Measurements from ENCODE around the gene CCDC112.

Gene CCDC112

DNA sequence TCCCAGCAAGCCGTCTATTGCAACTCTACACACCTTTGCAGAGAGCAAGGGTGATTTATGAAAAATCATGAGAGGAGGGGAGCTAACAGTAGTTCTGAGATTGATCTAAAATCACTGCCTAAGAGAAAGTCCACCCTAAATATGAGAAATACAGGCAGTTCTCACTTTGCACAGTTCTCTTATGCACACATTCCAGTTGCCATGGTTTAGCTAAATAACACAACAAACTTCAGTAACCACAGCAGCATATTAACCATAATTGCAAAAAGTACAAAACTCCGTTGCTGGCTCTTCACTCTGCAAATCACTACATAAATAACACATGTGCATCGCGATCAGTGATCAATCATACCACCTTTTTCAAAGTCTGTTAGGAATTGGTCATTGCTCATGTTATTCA lies 64.9 kb downstream of the CCDC112 start:
- Histone ChIP-seq H3K9ac (ENCODE audit: low read depth, low read length) (no peak overlapping the region), H3K27ac (ENCODE audit: low read length) (no peak overlapping the region), H2AFZ (ENCODE audit: low read depth, low read length) (no peak overlapping the region), H3K4me2 (ENCODE audit: insufficient read depth, low read length) (no peak overlapping the region), H3K4me1 (ENCODE audit: insufficient read depth, low read length) (no peaks in the 10 kb centered on the region), H3K36me3 (ENCODE audit: insufficient read depth, low read length) (peaks cover 58% of the 10 kb centered on the region; the same call in 1 of the 2 replicates), H3K4me3 (ENCODE audit: low read depth in 1 of 2, low read length in 2 of 2) (no peak overlapping the region), H3K9me3 (ENCODE audit: insufficient read depth, low read length, severe bottlenecking) (no peaks in the 10 kb centered on the region), H4K20me1 (ENCODE audit: insufficient read depth, low read length) (no peaks in the 10 kb centered on the region), H3K27me3 (ENCODE audit: insufficient read depth, low read length, poor library complexity) (no peaks in the 10 kb centered on the region), H3K79me2 (ENCODE audit: insufficient read depth, low read length) (no peaks in the 10 kb centered on the region; the same call in 1 of the 2 replicates)
- TF ChIP-seq, protein P1, sequence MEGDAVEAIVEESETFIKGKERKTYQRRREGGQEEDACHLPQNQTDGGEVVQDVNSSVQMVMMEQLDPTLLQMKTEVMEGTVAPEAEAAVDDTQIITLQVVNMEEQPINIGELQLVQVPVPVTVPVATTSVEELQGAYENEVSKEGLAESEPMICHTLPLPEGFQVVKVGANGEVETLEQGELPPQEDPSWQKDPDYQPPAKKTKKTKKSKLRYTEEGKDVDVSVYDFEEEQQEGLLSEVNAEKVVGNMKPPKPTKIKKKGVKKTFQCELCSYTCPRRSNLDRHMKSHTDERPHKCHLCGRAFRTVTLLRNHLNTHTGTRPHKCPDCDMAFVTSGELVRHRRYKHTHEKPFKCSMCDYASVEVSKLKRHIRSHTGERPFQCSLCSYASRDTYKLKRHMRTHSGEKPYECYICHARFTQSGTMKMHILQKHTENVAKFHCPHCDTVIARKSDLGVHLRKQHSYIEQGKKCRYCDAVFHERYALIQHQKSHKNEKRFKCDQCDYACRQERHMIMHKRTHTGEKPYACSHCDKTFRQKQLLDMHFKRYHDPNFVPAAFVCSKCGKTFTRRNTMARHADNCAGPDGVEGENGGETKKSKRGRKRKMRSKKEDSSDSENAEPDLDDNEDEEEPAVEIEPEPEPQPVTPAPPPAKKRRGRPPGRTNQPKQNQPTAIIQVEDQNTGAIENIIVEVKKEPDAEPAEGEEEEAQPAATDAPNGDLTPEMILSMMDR (IDR thresholded peaks at IDR 0.05; ENCODE audit: borderline replicate concordance, extremely low read depth, low read length, poor library complexity, severe bottlenecking): no peak
- TF ChIP-seq EZH2 (IDR thresholded peaks at IDR 0.05; ENCODE audit: borderline replicate concordance, low read depth, low read length, severe bottlenecking): no peak
- ATAC-seq (ENCODE audit: insufficient read depth, low read depth) (no peak), DNase-seq (no peak)

DNA sequence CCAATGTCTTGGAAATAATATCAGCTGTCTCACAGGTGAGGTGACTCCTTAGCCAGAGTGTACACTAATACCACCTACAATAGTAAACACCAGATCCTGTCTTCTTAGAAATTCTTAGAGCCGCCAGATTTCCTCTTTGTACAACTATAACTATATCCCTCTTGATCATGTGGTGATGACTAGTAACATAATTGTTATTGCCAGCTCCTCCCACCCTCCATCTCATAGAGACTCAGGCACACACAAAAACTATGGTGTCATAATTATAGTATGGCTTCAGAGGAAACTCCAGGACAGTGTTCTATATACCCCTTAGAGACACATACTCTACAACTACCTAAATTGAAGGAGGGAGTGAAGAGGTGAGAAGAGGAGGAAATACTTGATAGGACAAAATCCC lies 66.8 kb downstream of the CCDC112 start:
- H2AFZ ChIP-seq (ENCODE audit: low read depth, low read length): no peak overlapping the region
- no peaks in the 10 kb centered on the region for H3K9me3 ChIP-seq (ENCODE audit: insufficient read depth, low read length, severe bottlenecking)
- H3K9ac ChIP-seq (ENCODE audit: low read depth, low read length): no peak overlapping the region
- H3K36me3 ChIP-seq (ENCODE audit: insufficient read depth, low read length): peaks cover 55% of the 10 kb centered on the region; the same call in 1 of the 2 replicates
- no peak overlapping the region for H3K27ac ChIP-seq (ENCODE audit: low read length)
- H3K4me1 ChIP-seq (ENCODE audit: insufficient read depth, low read length): no peaks in the 10 kb centered on the region
- no peaks in the 10 kb centered on the region for H4K20me1 ChIP-seq (ENCODE audit: insufficient read depth, low read length)
- no peak overlapping the region for H3K4me3 ChIP-seq (ENCODE audit: low read depth in 1 of 2, low read length in 2 of 2)
- DNase-seq (no peak), ATAC-seq (ENCODE audit: insufficient read depth, low read depth) (no peak)
- H3K27me3 ChIP-seq (ENCODE audit: insufficient read depth, low read length, poor library complexity): no peaks in the 10 kb centered on the region
- TF ChIP-seq EZH2 (IDR thresholded peaks at IDR 0.05; ENCODE audit: borderline replicate concordance, low read depth, low read length, severe bottlenecking): no peak
- TF ChIP-seq, protein P1 (IDR thresholded peaks at IDR 0.05; ENCODE audit: borderline replicate concordance, extremely low read depth, low read length, poor library complexity, severe bottlenecking): no peak
- H3K79me2 ChIP-seq (ENCODE audit: insufficient read depth, low read length): no peaks in the 10 kb centered on the region; the same call in 1 of the 2 replicates
- H3K4me2 ChIP-seq (ENCODE audit: insufficient read depth, low read length): no peak overlapping the region

DNA sequence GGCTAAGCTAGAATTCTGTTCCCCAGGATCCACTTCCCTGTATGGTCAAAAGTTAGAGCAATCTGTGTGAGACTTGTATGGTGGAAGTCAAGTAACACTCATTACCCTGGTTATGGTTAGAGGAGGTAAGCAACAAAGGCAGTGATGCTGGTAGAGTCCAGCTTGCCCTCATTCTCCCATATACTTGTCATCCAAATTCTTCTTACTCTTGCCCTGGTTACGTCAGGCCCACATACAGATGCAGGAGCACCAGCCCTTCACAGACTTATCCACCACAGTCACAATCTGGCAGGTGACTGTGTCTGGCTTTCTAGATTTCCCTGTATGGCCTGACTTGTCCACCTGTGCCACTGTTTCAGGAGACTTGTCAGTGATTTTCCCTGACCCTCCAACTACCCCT lies 69.2 kb downstream of the CCDC112 start:
- H3K4me2 ChIP-seq (ENCODE audit: insufficient read depth, low read length): no peak overlapping the region
- no peak overlapping the region for H3K9ac ChIP-seq (ENCODE audit: low read depth, low read length)
- no peaks in the 10 kb centered on the region for H4K20me1 ChIP-seq (ENCODE audit: insufficient read depth, low read length)
- H3K36me3 ChIP-seq (ENCODE audit: insufficient read depth, low read length): peaks cover 67% of the 10 kb centered on the region
- no peak overlapping the region for H3K27ac ChIP-seq (ENCODE audit: low read length)
- TF ChIP-seq, protein P1 (IDR thresholded peaks at IDR 0.05; ENCODE audit: borderline replicate concordance, extremely low read depth, low read length, poor library complexity, severe bottlenecking): no peak
- no peak for TF ChIP-seq EZH2 (IDR thresholded peaks at IDR 0.05; ENCODE audit: borderline replicate concordance, low read depth, low read length, severe bottlenecking)
- H3K9me3 ChIP-seq (ENCODE audit: insufficient read depth, low read length, severe bottlenecking): no peaks in the 10 kb centered on the region
- no peaks in the 10 kb centered on the region for H3K4me1 ChIP-seq (ENCODE audit: insufficient read depth, low read length)
- H3K27me3 ChIP-seq (ENCODE audit: insufficient read depth, low read length, poor library complexity): no peaks in the 10 kb centered on the region
- H3K79me2 ChIP-seq (ENCODE audit: insufficient read depth, low read length): no peaks in the 10 kb centered on the region; the same call in 1 of the 2 replicates
- no peak overlapping the region for H3K4me3 ChIP-seq (ENCODE audit: low read depth in 1 of 2, low read length in 2 of 2)
- DNase-seq: no peak
- no peak for ATAC-seq (ENCODE audit: insufficient read depth, low read depth)
- no peak overlapping the region for H2AFZ ChIP-seq (ENCODE audit: low read depth, low read length)

Data from DND-41 (cell line).